ENCODE data around the gene CDC42SE2. TPM values are rescaled to one million over a fixed set of nuclear protein-coding genes. Genes with fewer than 3 reads are reported as not detected.

Gene CDC42SE2
- total RNA-seq, 1 experiment from 2014 or later = 23.2 TPM

GRCh38 chr5:131280417-131280816 is 16.6 kb downstream of the CDC42SE2 start:
- Histone ChIP-seq H2BK120ac (ENCODE audit: low read depth, low read length, poor library complexity, severe bottlenecking) (no peak overlapping the region), H4K91ac (ENCODE audit: insufficient read length, low read depth, low read length) (no peak overlapping the region), H3K23ac (ENCODE audit: insufficient read length, low read depth, low read length) (no peak overlapping the region), H3T11ph (ENCODE audit: low read length) (no peak overlapping the region), H3K4me2 (ENCODE audit: insufficient read depth, insufficient read length, low read length) (no peak overlapping the region), H3K14ac (ENCODE audit: insufficient read depth, low read length) (no peak overlapping the region), H3K18ac (ENCODE audit: insufficient read length, low read depth, low read length) (no peak overlapping the region), H4K5ac (ENCODE audit: insufficient read length, low read depth, low read length) (no peak overlapping the region), H3K23me2 (ENCODE audit: insufficient read length, low read depth, low read length, poor library complexity, severe bottlenecking) (no peaks in the 10 kb centered on the region), H3K9me3 (ENCODE audit: control insufficient read depth, low read depth, low read length) (no peaks in the 10 kb centered on the region), H4K8ac (replicated peaks; ENCODE audit: insufficient read length, low read depth, low read length) (no peak overlapping the region), H3K27me3 (ENCODE audit: insufficient read depth, low read length) (no peaks in the 10 kb centered on the region), H3K79me1 (ENCODE audit: insufficient read depth, low read depth, low read length, poor library complexity, severe bottlenecking) (peaks cover 5% of the 10 kb centered on the region), H3K56ac (ENCODE audit: insufficient read length, low read depth, low read length) (no peak overlapping the region), H2AFZ (ENCODE audit: low read length) (no peak overlapping the region), H3K4me1 (ENCODE audit: insufficient read depth, low read length) (no peaks in the 10 kb centered on the region), H2BK20ac (ENCODE audit: low read depth, low read length, poor library complexity, severe bottlenecking) (no peak overlapping the region), H2AK5ac (ENCODE audit: insufficient read length, low read length) (no peak overlapping the region), H3K4ac (ENCODE audit: low read depth, low read length) (no peak overlapping the region), H2BK15ac (ENCODE audit: low read depth, low read length) (no peak overlapping the region), H4K20me1 (ENCODE audit: control insufficient read depth, insufficient read depth, insufficient read length) (peaks cover 2% of the 10 kb centered on the region), H2BK5ac (ENCODE audit: insufficient read length, low read length) (no peak overlapping the region), H3K9ac (ENCODE audit: extremely low read depth, insufficient read length, low read length) (no peak overlapping the region), H2BK12ac (ENCODE audit: insufficient read length, low read depth, low read length) (no peak overlapping the region), H3K79me2 (ENCODE audit: insufficient read depth, low read length) (peaks cover 2% of the 10 kb centered on the region; the same call in 1 of the 2 replicates), H3K27ac (ENCODE audit: insufficient read length, low read depth, low read length) (no peak overlapping the region)
- WGBS (ENCODE audit: extremely low coverage, insufficient read length, low lambda C conversion rate) = 100% methylated on average over 1 of the region's 3 CpGs
- Mint-ChIP-seq H3K27ac (no peak overlapping the region), H3K4me1 (peaks cover 6 to 13% of the 10 kb centered on the region in 2 experiments), H3K36me3 (ENCODE audit: insufficient read depth in 1 of 3, low read depth in 3 of 3) (peaks cover 3 to 13% (median 4%) of the 10 kb centered on the region in 3 experiments; a peak in 6 of 7 replicates), H3K27me3 (ENCODE audit: low read depth) (no peaks in the 10 kb centered on the region; the same call in 1 of the 2 replicates), H3K9me3 (peaks cover 12% of the 10 kb centered on the region in 2 experiments; a peak in 4 of 5 replicates), H3K4me3 (no peak overlapping the region)
- no peak for DNase-seq
- TF ChIP-seq CTCF (conservative IDR thresholded peaks at IDR 0.05) = no peak
